Fibroblast of villous mesenchyme (primary cell): ENCODE results near the gene TRABD2B. TPM values are rescaled to one million over a fixed set of nuclear protein-coding genes. Genes with fewer than 3 reads are reported as not detected.

Experiments
- DNase-seq: peaks from one replicate; pipeline ENCODE4 v3.0.0-alpha.2; 2010; ENCODE audit warnings: low read depth
- H3K4me3 ChIP-seq: 2 replicates; pipeline ENCODE4 v1.5.1; 2011; ENCODE audit warnings: low read depth, mild to moderate bottlenecking, low read length
- total RNA-seq: library from RNA; depleted of rRNA; stranded (reverse); fragments of >200 nt; gene quantifications from 2 replicates; pipeline ENCODE4 v1.2.3, GENCODE V29; 2012
- TF ChIP-seq, protein P1 (sequence below): IDR thresholded peaks from 2 replicates; pipeline ENCODE4 v1.5.1; 2012; ENCODE audit warnings: low read depth, mild to moderate bottlenecking, low read length; ENCODE audit not compliant: insufficient read depth

The TRABD2B gene
- total RNA-seq, 1 donor = not detected

DNA sequence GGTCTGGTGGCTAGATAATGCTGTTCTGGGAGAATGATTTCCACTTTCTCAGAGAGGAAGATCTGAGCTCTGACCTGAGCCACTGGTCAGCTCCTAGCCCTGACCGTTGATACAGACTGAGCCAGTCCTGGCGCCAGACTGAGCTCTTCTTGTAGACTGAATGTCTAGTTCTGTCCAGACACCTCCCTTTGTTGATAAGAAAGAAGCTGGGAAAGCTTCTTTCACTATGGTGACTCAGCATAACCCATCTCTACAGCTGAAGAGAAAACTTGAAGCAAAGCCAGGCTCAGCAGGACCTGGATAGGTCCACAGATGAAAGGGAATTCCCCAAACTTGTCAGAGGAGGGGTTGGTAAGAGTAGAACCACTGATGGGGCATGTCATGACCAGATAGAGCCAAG is 9.9 kb upstream of the TRABD2B start:
- no peak overlapping the region for H3K4me3 ChIP-seq
- peak; percentile 89 for DNase-seq

DNA sequence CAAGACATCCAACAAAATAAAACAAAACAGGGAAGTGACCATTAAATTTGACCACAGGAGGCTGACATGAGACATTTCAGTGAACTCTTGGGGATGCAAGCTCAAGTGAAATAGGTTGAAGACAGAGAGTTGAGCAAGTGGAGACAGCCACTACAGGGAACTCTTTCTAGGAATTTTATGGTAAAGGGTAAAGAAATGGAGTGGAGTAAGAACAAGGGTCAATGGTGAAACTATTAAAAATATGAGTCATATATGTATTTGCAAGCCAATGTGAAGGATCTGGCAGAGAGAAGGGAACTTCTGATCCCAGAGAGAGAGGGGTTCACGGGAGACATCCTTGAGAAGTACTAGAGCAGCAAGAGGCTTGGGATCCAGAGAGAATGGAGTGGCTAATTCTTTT is 9.1 kb upstream of the TRABD2B start:
- TF ChIP-seq, protein P1, sequence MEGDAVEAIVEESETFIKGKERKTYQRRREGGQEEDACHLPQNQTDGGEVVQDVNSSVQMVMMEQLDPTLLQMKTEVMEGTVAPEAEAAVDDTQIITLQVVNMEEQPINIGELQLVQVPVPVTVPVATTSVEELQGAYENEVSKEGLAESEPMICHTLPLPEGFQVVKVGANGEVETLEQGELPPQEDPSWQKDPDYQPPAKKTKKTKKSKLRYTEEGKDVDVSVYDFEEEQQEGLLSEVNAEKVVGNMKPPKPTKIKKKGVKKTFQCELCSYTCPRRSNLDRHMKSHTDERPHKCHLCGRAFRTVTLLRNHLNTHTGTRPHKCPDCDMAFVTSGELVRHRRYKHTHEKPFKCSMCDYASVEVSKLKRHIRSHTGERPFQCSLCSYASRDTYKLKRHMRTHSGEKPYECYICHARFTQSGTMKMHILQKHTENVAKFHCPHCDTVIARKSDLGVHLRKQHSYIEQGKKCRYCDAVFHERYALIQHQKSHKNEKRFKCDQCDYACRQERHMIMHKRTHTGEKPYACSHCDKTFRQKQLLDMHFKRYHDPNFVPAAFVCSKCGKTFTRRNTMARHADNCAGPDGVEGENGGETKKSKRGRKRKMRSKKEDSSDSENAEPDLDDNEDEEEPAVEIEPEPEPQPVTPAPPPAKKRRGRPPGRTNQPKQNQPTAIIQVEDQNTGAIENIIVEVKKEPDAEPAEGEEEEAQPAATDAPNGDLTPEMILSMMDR = no peak
- peak; percentile 64 for DNase-seq
- no peak overlapping the region for H3K4me3 ChIP-seq

More for the DNA sequence above, 9.9 kb upstream of the TRABD2B start:
- TF ChIP-seq, protein P1 = no peak

DNA sequence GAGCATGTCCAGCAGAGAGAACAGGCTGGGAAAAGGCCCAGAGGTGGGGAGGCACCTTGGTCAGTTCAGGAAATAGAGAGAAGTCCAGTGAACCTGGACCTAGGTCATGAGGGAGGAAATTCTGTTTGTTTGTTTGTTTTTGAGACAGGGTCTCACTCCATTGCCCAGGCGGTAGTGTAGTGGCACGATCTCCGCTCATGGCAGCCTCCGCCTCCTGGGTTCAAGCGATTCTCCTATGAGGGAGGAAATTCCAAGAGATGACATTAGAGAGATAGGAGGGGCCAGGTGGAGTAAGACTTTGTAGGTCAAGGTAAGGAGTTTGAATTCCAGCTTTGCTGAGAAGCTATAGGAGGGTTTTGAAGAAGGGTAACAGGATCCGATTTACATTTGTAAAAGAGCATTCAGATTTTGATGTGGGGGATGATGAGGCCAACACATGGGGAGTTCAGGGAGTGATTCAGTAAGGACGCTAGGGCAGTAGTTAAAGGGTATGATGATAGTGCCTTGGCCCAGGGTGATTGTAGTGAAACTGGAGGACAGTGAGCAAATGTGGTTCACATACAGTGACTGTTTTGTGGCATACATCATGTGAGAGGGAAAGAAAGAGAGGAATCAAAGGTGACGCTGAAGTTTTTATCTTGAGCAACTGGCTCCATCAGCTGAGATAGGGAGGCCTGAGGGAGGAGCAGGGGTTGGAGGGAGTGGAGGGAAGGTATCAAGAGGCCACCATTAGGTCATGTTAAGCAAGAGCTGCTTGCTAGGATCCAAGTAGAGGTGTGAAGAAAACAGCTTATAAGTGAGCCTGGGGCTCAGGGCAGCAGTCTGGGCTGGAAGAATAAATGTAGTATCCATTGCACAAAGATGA is 8.3 kb upstream of the TRABD2B start:
- no peak for DNase-seq
- H3K4me3 ChIP-seq = no peak overlapping the region
- TF ChIP-seq, protein P1 = no peak

DNA sequence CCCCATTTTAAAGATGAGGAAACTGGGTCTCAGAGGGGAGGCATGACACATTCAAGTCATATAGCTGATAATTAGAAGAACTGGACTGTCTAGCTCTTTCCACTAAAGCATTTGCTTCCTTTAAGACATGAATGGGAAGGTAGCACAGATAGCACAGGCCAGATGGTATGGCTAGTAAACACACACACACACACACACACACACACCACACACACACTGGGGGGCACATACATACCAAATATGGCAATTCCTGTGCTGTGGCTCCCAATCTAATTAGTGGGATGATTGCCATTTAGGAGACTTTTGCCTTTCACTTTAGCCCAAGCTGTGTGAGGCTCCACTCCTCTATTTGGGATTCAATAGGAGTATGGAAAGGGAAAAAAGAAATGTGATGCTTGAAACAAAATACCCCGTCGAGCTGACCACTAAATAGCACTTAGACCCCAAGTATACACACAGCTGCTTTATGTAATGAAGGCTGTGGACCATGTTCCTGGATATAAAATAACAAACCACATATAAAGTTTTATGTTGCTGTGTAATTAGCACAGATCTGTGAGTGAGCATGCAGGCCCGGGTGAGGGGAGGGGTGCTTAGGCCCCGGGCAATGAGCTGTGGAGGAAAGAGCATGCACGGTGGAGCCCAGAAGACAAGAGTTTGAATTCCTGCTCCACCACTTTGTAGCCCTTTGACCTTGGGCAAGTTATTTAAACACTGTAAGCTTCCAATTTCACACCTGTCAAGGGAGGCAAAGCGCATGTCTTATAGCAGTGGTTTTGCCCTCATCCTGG is 6.8 kb upstream of the TRABD2B start:
- TF ChIP-seq, protein P1 = no peak
- no peak overlapping the region for H3K4me3 ChIP-seq
- DNase-seq = peak; percentile 24

DNA sequence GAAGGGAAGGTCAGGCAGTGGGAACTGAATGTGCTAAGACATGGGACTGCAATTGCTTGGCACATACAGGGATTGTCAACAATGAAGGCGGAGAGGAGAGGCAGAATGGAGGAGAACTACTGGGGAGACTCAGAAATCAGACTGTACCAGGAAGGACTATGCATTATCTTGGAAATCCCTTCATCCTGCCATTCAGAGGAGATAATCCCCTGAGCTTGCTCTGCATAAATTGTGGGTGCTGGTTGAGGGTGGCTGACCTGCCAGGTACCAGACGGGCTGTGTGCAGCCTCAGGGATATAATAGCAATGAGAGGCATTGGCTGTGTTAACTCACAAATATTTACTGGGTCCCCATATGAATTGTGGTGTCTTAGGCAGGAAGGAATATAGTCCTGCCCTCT is 5.0 kb upstream of the TRABD2B start:
- TF ChIP-seq, protein P1 = no peak
- no peak for DNase-seq
- H3K4me3 ChIP-seq = no peak overlapping the region

DNA sequence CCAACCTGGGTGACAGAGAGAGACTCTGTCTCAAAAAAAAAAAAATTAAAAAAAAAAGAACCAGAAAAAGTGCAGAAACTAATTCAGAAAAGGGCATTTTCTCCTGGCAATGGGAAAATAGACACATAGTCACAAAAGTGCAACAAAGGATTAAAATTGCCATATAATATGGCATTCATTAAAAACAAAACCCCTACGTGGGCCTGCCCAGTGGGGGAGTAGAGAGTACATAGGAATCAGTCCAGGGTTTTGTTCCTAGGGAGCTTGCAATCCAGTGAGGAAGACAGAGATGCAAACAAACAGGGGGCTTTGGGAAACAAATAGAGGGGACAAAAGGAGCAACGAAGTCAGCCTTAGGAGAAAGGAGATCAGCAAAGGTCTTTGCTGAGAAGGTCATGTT is 4.5 kb upstream of the TRABD2B start:
- DNase-seq = no peak
- H3K4me3 ChIP-seq = no peak overlapping the region
- TF ChIP-seq, protein P1 = no peak
